Amygdala (tissue), 56 donors: ENCODE data around the gene EMX2.

Experiments
- DNase-seq, 56 donors: peaks; one replicate each; lab custom pipeline; 2025; lab: John Stamatoyannopoulos, UW

The EMX2 gene

DNA sequence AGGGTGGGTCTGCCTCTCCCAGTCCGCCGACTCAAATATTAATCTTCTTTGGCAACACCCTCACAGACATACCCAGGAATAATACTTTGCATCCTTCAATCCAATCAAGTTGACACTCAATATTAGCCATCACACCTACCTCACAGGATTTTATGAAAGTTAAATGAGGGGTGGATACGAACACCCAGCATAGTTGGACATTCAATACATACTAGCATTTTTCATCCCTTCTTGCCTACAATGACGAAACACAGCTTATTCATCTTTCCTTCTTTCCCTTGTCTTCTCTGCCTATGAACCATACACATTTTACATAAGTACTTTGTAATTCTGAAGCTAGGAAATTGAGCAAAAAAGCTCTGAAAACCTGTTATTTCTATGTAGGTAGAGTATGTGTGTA, 48.5 kb downstream of the EMX2 start:
- no peak for DNase-seq

DNA sequence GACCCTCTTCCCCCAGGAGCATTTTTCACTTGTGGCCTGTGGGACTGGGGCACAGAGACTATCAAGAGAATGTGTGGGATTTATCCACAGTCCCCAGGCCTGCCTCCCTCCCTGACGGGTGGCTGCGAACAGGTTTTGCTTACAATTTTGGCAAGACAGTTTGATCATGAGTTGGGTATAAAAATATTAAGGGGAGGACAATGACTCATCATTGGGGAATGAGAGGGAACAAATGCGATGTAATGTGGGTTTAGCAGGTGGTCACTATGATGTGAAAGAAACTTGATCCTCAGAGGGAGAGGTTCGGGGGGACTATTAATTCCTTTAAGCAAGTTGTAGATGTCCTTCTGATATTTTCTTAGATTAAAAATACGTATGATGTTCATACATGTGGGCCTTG, 52.2 kb downstream of the EMX2 start:
- DNase-seq, result no peak

DNA sequence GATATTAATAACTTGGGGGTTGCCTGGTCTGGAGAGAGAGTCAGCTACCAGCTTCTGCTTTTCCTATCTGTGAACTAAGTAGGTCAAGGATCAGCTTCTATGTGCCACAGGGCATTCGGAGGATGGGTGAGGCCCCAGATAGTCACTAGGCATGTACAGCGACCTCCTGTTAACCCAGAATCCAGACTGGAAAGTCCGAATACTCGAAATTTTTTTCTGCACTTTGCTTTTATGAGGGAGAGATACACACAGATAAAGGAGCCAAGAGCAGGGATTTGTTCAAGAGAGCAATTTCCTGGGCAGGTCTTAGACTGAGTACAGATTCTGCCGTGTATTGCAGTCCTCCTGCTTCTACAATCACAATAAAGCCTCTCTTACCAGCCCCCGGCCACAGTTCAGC, 54.2 kb downstream of the EMX2 start:
- no peak for DNase-seq

DNA sequence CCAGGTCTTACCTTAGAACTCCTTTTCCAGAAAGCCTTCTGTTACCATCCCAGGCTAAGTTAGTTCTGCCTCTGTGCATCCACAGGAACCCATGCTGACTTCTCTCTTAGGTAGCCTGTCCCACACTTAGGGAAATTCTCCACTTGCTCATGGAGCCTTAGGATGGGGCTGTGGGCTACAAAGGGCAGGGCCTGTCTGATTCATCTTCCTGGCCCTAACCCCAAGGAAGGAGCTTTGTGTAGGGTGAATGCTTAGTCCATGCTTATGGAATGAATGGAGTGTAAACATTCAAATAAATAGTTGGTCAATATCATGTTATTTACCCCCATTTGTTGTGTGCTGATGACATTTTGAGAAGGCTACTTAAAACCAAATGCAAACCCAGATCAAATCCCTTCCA, 54.7 kb downstream of the EMX2 start:
- DNase-seq, result no peak
